Activated T-cell treated with anti-CD3 and anti-CD28 coated beads, Interleukin-2, amount 50 U/mL, for 72 hours (primary cell): ENCODE results near the gene UGT2B7. TPM values are rescaled to one million over a fixed set of nuclear protein-coding genes. Genes with fewer than 3 reads are reported as not detected.

Experiments used
- ATAC-seq, 2 donors: fragments of 150-1000 bp; cut with Tn5 transposase; replicated peaks in 1 of 2; 2 replicates each; pipeline ENCODE4 v1.10.0; 2021; ENCODE audit warnings: moderate library complexity in 2 of 2, mild to moderate bottlenecking in 1 of 2
- DNase-seq, 2 donors: peaks; one replicate each; pipeline ENCODE4 v3.0.0; 2021 to 2022; ENCODE audit warnings: mixed read lengths in 1 of 2
- H3K27ac Mint-ChIP-seq: one replicate; pipeline ENCODE4 v1.8.0; 2022; ENCODE audit warnings: mild to moderate bottlenecking, moderate library complexity, mixed read lengths
- H3K27me3 Mint-ChIP-seq: one replicate; pipeline ENCODE4 v1.8.0; 2022; ENCODE audit warnings: low read depth, mixed read lengths
- H3K36me3 Mint-ChIP-seq, 2 donors: one replicate each; pipeline ENCODE4 v1.8.0; 2022; ENCODE audit warnings: mixed read lengths in 2 of 2, mild to moderate bottlenecking in 1 of 2; ENCODE audit not compliant: insufficient read depth in 2 of 2
- H3K4me1 Mint-ChIP-seq: one replicate; pipeline ENCODE4 v1.8.0; 2022; ENCODE audit warnings: low read depth, mixed read lengths
- H3K4me3 Mint-ChIP-seq, 2 donors: one replicate each; pipeline ENCODE4 v1.8.0; 2022; ENCODE audit warnings: mild to moderate bottlenecking in 2 of 2, mixed read lengths in 2 of 2, moderate library complexity in 2 of 2
- H3K9me3 Mint-ChIP-seq, 2 donors: one replicate each; pipeline ENCODE4 v1.8.0; 2022; ENCODE audit warnings: mixed read lengths in 2 of 2
- total RNA-seq, 2 donors: library from RNA; stranded (reverse); gene quantifications; one replicate each; pipeline ENCODE4 v1.2.3, GENCODE V29; 2022

Gene UGT2B7
- total RNA-seq, 2 donors from 2014 or later = not detected

GRCh38 chr4:69064391-69064790, 31.9 kb upstream of the UGT2B7 start:
- Mint-ChIP-seq H3K9me3 (no peaks in the 10 kb centered on the region), H3K27me3 (no peaks in the 10 kb centered on the region), H3K4me1 (no peaks in the 10 kb centered on the region), H3K27ac (no peak overlapping the region), H3K4me3 (no peak overlapping the region), H3K36me3 (no peaks in the 10 kb centered on the region)
- no peak for DNase-seq
- ATAC-seq = no peak

- ATAC-seq (no peak), DNase-seq (no peak)
- Mint-ChIP-seq H3K27ac (no peak overlapping the region), H3K36me3 (no peaks in the 10 kb centered on the region), H3K9me3 (no peaks in the 10 kb centered on the region), H3K27me3 (no peaks in the 10 kb centered on the region), H3K4me3 (no peak overlapping the region), H3K4me1 (no peaks in the 10 kb centered on the region)
Observed at GRCh38 chr4:69066945-69067344, 29.3 kb upstream of the UGT2B7 start.

- ATAC-seq = no peak
- Mint-ChIP-seq H3K27me3 (no peaks in the 10 kb centered on the region), H3K4me3 (no peak overlapping the region), H3K4me1 (no peaks in the 10 kb centered on the region), H3K27ac (no peak overlapping the region), H3K9me3 (no peaks in the 10 kb centered on the region), H3K36me3 (no peaks in the 10 kb centered on the region)
- DNase-seq = no peak
Observed at GRCh38 chr4:69069085-69069484, 27.2 kb upstream of the UGT2B7 start.

- Mint-ChIP-seq H3K9me3 (peaks cover 0 to 1% of the 10 kb centered on the region in 2 donors), H3K4me1 (no peaks in the 10 kb centered on the region), H3K4me3 (no peak overlapping the region), H3K27ac (no peak overlapping the region), H3K36me3 (no peaks in the 10 kb centered on the region), H3K27me3 (no peaks in the 10 kb centered on the region)
- no peak for DNase-seq
- ATAC-seq = no peak
Observed at GRCh38 chr4:69070590-69070989, 25.7 kb upstream of the UGT2B7 start.

- no peak for ATAC-seq
- Mint-ChIP-seq H3K36me3 (no peaks in the 10 kb centered on the region), H3K27ac (no peak overlapping the region)
Observed at GRCh38 chr4:69071286-69071685, 25.0 kb upstream of the UGT2B7 start.

GRCh38 chr4:69073375-69073774, 22.9 kb upstream of the UGT2B7 start:
- H3K27ac Mint-ChIP-seq = no peak overlapping the region
- no peaks in the 10 kb centered on the region for H3K27me3 Mint-ChIP-seq
- H3K36me3 Mint-ChIP-seq = no peaks in the 10 kb centered on the region
- H3K4me1 Mint-ChIP-seq = no peaks in the 10 kb centered on the region
- H3K4me3 Mint-ChIP-seq = no peak overlapping the region
- H3K9me3 Mint-ChIP-seq = peaks cover 4 to 5% of the 10 kb centered on the region in 2 donors
- DNase-seq (no peak), ATAC-seq (no peak)

More at GRCh38 chr4:69071286-69071685, 25.0 kb upstream of the UGT2B7 start:
- peaks cover 0 to 1% of the 10 kb centered on the region in 2 donors for H3K9me3 Mint-ChIP-seq
- H3K27me3 Mint-ChIP-seq = no peaks in the 10 kb centered on the region
- no peak for DNase-seq
- H3K4me3 Mint-ChIP-seq = no peak overlapping the region
- no peaks in the 10 kb centered on the region for H3K4me1 Mint-ChIP-seq

- ATAC-seq (no peak), DNase-seq (no peak)
- H3K36me3 Mint-ChIP-seq = no peaks in the 10 kb centered on the region
- H3K9me3 Mint-ChIP-seq = peaks cover 5 to 6% of the 10 kb centered on the region in 2 donors
- H3K27me3 Mint-ChIP-seq = no peaks in the 10 kb centered on the region
- no peak overlapping the region for H3K27ac Mint-ChIP-seq
- H3K4me1 Mint-ChIP-seq = no peaks in the 10 kb centered on the region
- H3K4me3 Mint-ChIP-seq = no peak overlapping the region
Observed at GRCh38 chr4:69075061-69075792, 21.0 kb upstream of the UGT2B7 start.

- Mint-ChIP-seq H3K36me3 (no peaks in the 10 kb centered on the region), H3K27ac (no peak overlapping the region), H3K9me3 (peaks cover 5 to 6% of the 10 kb centered on the region in 2 donors), H3K27me3 (no peaks in the 10 kb centered on the region), H3K4me3 (no peak overlapping the region), H3K4me1 (no peaks in the 10 kb centered on the region)
- ATAC-seq = no peak
- DNase-seq = no peak
Observed at GRCh38 chr4:69078852-69079251, 17.4 kb upstream of the UGT2B7 start.

- Mint-ChIP-seq H3K36me3 (no peaks in the 10 kb centered on the region), H3K9me3 (peaks cover 1 to 2% of the 10 kb centered on the region in 2 donors), H3K27me3 (no peaks in the 10 kb centered on the region), H3K4me3 (no peak overlapping the region), H3K4me1 (no peaks in the 10 kb centered on the region), H3K27ac (no peak overlapping the region)
- ATAC-seq (no peak), DNase-seq (no peak)
Observed at GRCh38 chr4:69088473-69088872, 7.8 kb upstream of the UGT2B7 start.

- DNase-seq (no peak), ATAC-seq (no peak)
- Mint-ChIP-seq H3K9me3 (peaks cover 1 to 2% of the 10 kb centered on the region in 2 donors), H3K27me3 (no peaks in the 10 kb centered on the region), H3K4me1 (no peaks in the 10 kb centered on the region), H3K27ac (no peak overlapping the region), H3K4me3 (no peak overlapping the region), H3K36me3 (no peaks in the 10 kb centered on the region)
Observed at GRCh38 chr4:69089388-69089787, 6.9 kb upstream of the UGT2B7 start.

GRCh38 chr4:69092190-69092589, 4.1 kb upstream of the UGT2B7 start:
- H3K27me3 Mint-ChIP-seq = no peaks in the 10 kb centered on the region
- ATAC-seq = no peak
- H3K36me3 Mint-ChIP-seq = no peaks in the 10 kb centered on the region
- H3K9me3 Mint-ChIP-seq = peaks cover 1 to 2% of the 10 kb centered on the region in 2 donors
- H3K4me3 Mint-ChIP-seq = no peak overlapping the region
- no peaks in the 10 kb centered on the region for H3K4me1 Mint-ChIP-seq
- no peak overlapping the region for H3K27ac Mint-ChIP-seq
- DNase-seq = no peak

- Mint-ChIP-seq H3K27me3 (no peaks in the 10 kb centered on the region), H3K36me3 (no peaks in the 10 kb centered on the region), H3K4me3 (no peak overlapping the region), H3K4me1 (no peaks in the 10 kb centered on the region), H3K27ac (no peak overlapping the region), H3K9me3 (peaks cover 1 to 2% of the 10 kb centered on the region in 2 donors)
- no peak for DNase-seq
- ATAC-seq = no peak
Observed at GRCh38 chr4:69092980-69093568, 3.2 kb upstream of the UGT2B7 start.

- Mint-ChIP-seq H3K36me3 (no peaks in the 10 kb centered on the region), H3K9me3 (peaks cover 1 to 2% of the 10 kb centered on the region in 2 donors), H3K27me3 (no peaks in the 10 kb centered on the region), H3K4me3 (no peak overlapping the region), H3K27ac (no peak overlapping the region), H3K4me1 (no peaks in the 10 kb centered on the region)
- no peak for DNase-seq
- no peak for ATAC-seq
Observed at GRCh38 chr4:69093681-69094080, 2.6 kb upstream of the UGT2B7 start.

- Mint-ChIP-seq H3K9me3 (peaks cover 0 to 2% of the 10 kb centered on the region in 2 donors), H3K27ac (no peak overlapping the region), H3K27me3 (no peaks in the 10 kb centered on the region), H3K36me3 (no peaks in the 10 kb centered on the region), H3K4me1 (no peaks in the 10 kb centered on the region), H3K4me3 (no peak overlapping the region)
- no peak for DNase-seq
- no peak for ATAC-seq
Observed at GRCh38 chr4:69095301-69095731, 958 bp upstream of the UGT2B7 start.
